GM18870 (cell line): ENCODE data around the gene PTMS.

Source experiments
- ATAC-seq: cut with Tn5 transposase; IDR thresholded peaks from one replicate; pipeline ENCODE4 v1.9.1; 2021; ENCODE audit warnings: moderate library complexity; ENCODE audit not compliant: unreplicated experiment

The PTMS gene

GRCh38 chr12:6771509-6772330 is 5.6 kb downstream of the PTMS start:
- no peak for ATAC-seq

- no peak for ATAC-seq
Measured at GRCh38 chr12:6772331-6772695, 6.2 kb downstream of the PTMS start, which contains the start of gene LAG3. LAG3 (plus strand) TSS chr12:6772520; CDS start chr12:6772853, 333 bp downstream.

- no peak for ATAC-seq
Measured at GRCh38 chr12:6772726-6773589, 6.8 kb downstream of the PTMS start.

- ATAC-seq: no peak
Measured at GRCh38 chr12:6773590-6774351, 7.6 kb downstream of the PTMS start.

GRCh38 chr12:6774499-6775062 is 8.4 kb downstream of the PTMS start:
- ATAC-seq: no peak

- no peak for ATAC-seq
Measured at GRCh38 chr12:6775185-6776174, 9.3 kb downstream of the PTMS start.

GRCh38 chr12:6777386-6777785 is 11.2 kb downstream of the PTMS start:
- no peak for ATAC-seq

GRCh38 chr12:6778217-6778573 is 12.0 kb downstream of the PTMS start:
- no peak for ATAC-seq

- peak; percentile 71 for ATAC-seq
Measured at GRCh38 chr12:6778574-6779550, 12.7 kb downstream of the PTMS start.

GRCh38 chr12:6779708-6780432 is 13.7 kb downstream of the PTMS start:
- ATAC-seq: no peak

- no peak for ATAC-seq
Measured at GRCh38 chr12:6780573-6780972, 14.4 kb downstream of the PTMS start.

- no peak for ATAC-seq
Measured at GRCh38 chr12:6782119-6782518, 16.0 kb downstream of the PTMS start.

GRCh38 chr12:6782850-6783566 is 16.8 kb downstream of the PTMS start:
- no peak for ATAC-seq

- no peak for ATAC-seq
Measured at GRCh38 chr12:6783828-6784227, 17.7 kb downstream of the PTMS start.

- ATAC-seq: no peak
Measured at GRCh38 chr12:6784296-6784695, 18.1 kb downstream of the PTMS start.

GRCh38 chr12:6784761-6785160 is 18.6 kb downstream of the PTMS start:
- no peak for ATAC-seq

GRCh38 chr12:6786416-6787094 is 20.4 kb downstream of the PTMS start:
- ATAC-seq: no peak
